HG03108 (cell line): ENCODE measurements around the gene C4BPA.

Experiments
- ATAC-seq: cut with Tn5 transposase; IDR thresholded peaks from one replicate; pipeline ENCODE4 v1.9.1; 2021; ENCODE audit warnings: moderate library complexity; ENCODE audit not compliant: unreplicated experiment

Gene C4BPA

DNA sequence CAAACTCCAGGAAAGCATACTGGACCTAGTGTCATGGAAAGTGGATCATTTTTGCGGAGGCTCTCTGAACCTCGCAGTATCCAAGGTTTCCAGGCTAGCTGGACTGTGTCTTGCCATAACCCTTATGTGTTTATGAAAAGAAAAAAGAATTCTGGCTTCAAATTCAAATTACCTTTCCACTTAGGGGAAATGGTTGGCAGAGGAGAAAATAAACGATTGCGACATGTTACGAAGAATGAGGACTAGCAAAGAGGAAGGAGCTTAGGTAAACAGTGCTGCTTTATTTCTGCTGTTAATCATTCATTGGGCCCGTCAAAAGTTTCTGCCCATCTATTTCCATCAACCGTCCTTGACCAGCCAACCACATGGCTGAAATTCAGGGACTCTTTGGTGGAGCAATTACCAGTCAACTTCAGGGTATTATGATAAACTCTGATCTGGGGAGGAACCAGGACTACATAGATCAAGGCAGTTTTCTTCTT lies at the start of gene C4BPA:
C4BPA (plus strand) TSS at position 342 of the 482 bp plus-strand sequence. CDS start 8,793 bp downstream, outside the sequence.
- ATAC-seq, result no peak

DNA sequence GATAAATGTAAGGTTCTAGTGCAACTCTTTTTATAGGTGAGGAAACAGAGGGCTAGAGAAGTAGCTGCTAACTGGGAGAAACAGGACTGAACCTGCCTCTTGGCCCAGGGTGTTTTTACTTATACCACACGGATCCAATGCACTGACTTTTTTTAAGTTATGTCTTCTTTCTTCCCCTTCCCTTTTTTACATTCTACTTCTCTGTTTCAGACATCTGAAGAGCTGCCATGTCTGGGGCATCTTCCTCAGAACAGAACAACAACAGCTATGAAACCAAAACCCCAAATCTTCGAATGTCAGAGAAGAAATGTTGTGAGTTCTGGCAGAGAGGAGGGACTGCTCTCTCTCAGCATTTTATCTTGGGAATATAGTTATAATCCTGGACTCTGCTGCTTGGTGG lies 49.5 kb upstream of the C4BPA start:
- ATAC-seq, result no peak

DNA sequence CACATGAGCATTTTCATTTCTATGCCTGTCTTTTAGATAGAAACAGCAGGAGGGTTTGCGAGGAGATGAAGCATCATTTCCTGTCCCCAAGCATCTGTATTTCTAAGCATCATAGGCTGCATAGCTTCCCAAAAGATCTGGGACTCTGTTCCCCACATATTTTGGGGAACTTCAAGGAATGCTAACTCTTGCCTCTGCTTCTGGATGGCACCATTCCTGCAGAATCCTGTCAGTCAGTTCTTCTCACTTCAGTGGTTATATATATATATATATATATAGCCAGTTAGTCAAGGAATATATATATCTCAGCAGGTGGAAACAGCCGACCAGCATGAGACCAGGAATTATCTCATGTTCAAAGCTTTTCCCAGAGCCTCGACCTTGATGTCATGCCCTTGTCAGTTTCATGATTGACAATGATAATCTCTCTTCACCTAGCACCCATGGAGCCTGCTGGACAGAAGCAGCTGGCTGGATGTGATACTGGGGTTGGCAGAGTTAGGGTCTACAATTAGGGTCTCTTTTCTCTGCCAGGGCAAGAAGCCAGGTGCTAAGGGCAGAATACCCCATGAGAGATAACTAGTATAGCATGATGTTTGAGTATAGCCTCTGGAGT lies 48.5 kb upstream of the C4BPA start:
- ATAC-seq, result no peak

DNA sequence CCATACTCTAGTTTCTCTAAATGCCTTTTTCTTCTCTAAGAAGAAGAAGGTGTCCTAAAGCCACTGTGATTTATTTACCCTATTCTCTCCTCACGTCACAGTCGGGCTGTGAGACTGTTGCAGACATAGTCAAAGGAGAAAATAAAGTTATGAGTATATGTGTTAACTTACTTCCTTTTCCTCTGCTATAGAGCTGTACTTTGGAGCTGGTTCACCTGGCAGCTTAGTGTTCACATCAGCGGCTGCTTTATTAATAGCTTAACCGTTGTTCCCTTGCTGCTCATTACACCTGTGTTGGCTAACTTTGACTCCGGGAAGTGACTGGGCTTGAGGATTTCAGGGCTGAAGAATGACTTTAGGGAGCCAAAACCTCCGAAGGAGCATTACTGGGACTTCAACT lies 47.4 kb upstream of the C4BPA start:
- ATAC-seq, result no peak

GRCh38 chr1:207058252-207058651 lies 45.8 kb upstream of the C4BPA start:
- no peak for ATAC-seq

DNA sequence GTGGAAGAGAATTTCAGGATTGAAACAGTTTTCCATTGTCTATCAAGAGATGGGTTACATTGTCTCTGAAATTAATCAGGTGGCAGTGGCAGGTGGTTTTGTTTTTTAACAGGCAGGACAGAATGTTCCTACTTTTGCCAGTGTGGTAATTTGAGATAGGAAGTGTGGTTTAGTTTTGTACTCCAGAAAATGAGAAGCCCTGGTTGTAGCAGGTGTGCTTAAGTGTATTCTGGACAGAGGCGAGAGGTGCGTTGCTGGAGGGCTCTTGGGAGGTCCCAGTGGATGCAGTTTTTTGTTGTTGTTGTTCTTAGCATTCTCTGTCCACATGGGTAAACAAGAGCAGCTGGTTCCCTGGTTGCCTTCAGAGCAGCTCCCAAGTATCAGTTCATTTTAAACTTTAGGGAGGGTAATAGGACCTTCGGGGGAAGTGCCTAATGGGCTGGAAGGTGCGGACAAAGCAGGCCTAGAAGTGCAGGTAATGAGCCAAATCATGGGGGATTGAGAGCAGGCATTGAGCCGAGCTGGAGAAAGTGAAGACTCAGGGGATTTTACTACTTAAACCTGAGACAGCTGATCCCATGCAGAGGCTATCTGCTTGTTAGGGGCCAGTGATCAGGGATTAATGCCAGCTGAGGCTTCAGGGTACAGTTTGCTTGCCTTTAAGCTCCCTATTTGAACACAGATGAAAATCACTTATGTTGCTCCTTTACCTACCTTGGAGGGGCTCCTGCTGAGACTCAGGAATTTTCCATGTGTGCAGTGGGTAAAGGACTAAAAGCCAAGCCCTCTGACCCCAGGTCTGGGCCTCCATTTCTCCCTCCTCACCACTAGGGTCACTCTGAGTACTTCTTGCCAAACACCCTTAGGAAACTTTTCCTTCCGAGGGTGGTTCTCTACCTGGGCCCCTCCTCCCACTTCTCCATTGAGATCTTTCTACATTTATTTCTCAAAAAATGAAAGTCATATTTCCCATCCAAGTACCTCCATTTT lies 44.9 kb upstream of the C4BPA start:
- no peak for ATAC-seq

DNA sequence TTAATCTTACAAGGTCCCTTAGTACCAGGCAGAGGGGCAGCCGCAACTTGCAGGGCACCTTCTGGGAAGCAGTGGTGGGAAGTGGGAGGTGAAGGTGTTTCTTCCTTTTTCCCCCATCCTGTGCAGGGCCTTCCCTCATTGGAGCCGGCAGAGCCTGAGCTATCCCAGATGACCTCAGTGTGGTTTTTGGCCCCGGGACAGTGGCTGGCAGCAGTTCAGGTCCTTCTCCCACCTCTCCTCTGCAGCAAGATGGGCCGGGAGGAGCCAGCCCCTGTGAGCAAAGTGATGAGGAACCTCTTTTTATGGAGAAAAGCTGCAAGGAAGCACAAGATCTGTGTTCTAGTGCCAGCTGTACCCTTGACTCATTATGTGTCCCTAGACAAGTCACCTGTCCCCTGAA lies 44.2 kb upstream of the C4BPA start:
- no peak for ATAC-seq

DNA sequence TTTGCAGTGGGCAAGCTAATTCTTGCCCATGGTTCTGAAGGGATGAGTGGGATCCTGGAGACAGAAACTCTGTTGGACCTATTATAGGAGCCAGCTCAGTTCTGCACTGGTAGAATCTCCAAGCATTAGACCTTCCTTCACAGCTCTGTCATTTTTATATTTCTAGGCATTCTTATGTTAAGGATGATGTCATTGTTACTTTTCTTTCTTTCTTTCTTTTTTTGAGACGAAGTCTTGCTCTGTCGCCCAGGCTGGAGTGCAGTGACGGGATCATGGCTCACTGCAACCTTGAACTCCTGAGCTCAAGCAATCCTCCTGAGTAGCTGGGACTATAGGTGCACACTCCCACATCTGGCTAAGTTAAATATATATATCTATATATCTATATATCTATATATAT lies 43.4 kb upstream of the C4BPA start:
- ATAC-seq, result no peak

GRCh38 chr1:207062058-207062457 lies 42.0 kb upstream of the C4BPA start:
- no peak for ATAC-seq

DNA sequence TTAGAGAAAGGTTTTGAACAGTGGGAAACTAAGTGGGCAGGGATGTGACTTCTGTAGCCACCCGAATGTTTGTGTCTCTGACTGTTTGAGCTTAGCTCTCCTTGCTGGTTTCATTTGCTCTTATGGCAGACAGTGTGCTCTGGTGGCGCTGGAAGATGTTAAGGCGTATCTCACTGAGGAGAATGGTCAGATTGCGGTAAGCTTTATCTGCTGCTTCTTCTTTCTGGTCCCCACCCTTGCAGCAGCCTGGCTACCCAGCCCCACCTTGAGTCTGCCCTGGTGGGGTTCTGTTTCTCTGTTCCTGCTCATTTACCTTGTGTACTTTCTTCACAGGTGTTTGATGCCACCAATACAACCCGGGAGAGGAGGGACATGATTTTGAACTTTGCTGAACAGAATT lies 41.0 kb upstream of the C4BPA start:
- ATAC-seq, result no peak

DNA sequence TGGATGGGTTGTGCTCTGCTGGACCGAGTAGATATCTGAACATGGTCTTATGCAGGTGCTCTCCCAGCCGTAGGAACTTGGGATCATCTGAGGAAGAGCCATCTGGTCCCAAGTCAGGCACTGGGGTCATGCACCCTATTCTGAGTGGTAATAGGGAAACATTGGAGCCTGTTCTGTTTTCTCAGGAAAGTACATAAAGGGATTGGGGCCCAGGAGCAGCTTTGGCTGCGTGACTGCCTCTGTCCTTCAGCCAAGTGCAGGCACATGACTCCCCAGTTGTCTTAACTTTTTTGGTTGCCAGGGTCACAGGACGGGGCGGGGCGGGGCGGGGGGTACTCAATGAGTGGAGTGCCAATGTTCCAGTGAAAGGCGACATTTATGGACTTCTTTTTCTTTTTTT lies 39.5 kb upstream of the C4BPA start:
- no peak for ATAC-seq

DNA sequence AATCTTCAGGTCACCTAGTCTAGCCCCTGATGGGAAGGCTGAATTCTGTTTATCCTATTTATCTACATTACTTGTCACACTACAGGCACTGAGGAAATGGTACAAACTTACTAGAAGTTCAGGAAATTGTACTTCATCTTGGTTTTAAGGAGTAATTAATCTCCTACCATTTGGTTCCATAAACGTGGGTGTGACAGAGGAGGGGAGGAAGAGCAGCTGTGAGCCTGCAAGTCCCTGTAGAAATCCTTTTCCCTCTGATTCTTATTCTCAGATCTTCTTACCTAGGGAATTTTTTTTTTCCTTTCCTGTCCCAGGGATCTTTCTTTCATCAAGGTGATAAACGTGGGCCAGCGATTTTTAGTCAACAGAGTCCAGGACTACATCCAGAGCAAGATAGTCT lies 36.8 kb upstream of the C4BPA start:
- ATAC-seq, result no peak

DNA sequence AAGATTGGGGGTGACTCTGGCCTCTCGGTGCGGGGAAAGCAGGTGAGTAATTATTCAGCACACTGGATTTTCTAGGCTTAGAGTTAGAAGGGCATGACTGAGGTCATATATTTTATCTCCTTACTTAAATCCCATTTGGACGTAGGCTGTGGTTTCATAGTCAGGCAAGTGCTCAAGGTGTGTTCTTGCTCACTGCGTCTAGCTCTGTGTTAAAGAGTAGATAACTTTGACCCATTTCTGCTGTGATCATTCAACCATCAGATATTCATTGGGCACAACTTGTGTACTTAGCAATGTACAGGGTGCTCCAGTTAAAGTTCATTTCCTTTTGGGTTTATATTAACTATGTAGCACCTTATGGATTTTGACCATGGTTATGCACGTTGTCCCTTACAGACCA lies 36.4 kb upstream of the C4BPA start:
- ATAC-seq, result no peak

DNA sequence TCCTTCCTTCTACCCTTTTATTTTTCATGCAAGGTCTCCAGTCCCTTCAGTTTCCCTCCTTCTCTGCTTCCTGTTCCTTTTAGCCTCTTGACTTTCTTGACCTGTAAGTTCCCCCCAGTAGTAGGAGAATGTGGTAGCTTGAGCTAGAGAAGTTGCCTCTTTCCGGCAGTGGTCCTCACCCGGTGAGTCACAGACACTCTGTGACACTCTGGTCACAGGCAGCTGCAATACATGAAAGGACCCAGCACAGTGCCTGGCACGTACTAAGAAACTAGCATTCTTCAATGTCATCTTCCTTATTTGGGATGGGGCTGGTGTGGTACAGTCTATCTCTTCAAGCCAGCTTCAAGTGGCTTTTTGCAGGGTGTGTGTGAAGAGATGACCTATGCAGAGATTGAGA lies 35.0 kb upstream of the C4BPA start:
- no peak for ATAC-seq

DNA sequence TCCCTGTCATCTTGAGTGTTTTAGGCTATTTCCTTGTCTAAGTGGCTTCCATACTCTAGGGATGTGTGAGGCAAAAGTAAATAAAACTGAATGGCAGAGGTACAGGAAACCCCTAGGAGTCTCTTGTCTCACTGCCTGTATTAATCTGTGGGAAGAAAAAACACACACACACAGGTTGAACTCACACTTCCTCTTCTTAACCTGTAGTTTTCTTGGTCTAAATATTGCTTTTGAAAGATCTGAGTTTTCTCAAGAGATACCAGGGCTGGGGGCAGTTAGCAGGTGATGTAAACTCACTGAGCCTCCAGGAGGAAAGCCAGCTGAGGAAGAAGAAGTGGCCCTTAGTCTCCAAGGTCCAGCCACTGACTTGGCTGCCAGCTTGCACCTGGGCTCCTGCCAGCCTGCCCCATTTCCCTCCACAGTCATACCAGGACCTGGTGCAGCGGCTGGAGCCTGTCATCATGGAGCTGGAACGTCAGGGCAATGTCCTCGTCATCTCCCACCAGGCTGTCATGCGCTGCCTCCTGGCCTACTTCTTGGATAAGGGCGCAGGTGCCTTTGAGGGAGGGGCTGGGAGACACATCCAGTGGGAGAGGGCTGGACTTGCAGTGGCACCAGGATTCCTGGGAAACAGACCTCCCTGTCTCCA lies 34.1 kb upstream of the C4BPA start:
- ATAC-seq, result peak; percentile 67

GRCh38 chr1:207070811-207071210 lies 33.2 kb upstream of the C4BPA start:
- ATAC-seq, result no peak

GRCh38 chr1:207071426-207071825 lies 32.6 kb upstream of the C4BPA start:
- ATAC-seq, result no peak

DNA sequence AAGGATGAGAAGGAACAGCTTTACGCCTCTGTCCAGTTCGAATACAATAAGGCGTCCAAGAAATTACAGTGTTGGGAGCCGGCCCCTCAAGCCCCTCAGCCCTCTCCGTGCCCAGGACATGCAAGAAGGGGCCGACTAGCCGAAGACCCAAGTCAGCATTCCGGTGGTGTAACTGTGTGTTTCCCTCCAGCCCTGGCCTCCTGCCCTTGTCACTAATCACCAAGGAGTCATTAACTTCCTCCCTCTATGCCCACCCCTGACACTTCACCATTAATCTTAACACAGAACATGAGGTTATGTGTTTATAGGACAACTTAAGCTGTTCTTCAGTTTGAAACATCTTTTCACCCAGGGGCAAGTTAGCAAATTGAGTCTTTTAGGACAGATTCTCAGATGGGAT lies 31.8 kb upstream of the C4BPA start:
- ATAC-seq, result no peak

- ATAC-seq, result no peak
Observed at GRCh38 chr1:207073906-207074820, 29.9 kb upstream of the C4BPA start.

GRCh38 chr1:207076181-207076955 lies 27.7 kb upstream of the C4BPA start:
- no peak for ATAC-seq
